ENCODE measurements around the gene GAB2.

The GAB2 gene

GRCh38 chr11:78444726-78445125, 27.1 kb upstream of the GAB2 start:
- H3K36me3 ChIP-seq (ENCODE audit: control insufficient read depth, insufficient read depth, low read length), result no peaks in the 10 kb centered on the region
- H3K27ac ChIP-seq (ENCODE audit: low read depth, low read length), result no peak overlapping the region
- H3K4me1 ChIP-seq (ENCODE audit: control insufficient read depth, insufficient read depth, low read length), result no peaks in the 10 kb centered on the region
- H3K4me3 ChIP-seq (ENCODE audit: low read length), result no peak overlapping the region
- H3K9ac ChIP-seq (ENCODE audit: low read length), result no peak overlapping the region
- no peaks in the 10 kb centered on the region for H3K27me3 ChIP-seq (ENCODE audit: control insufficient read depth, insufficient read depth, low read length)

GRCh38 chr11:78441956-78442355, 24.3 kb upstream of the GAB2 start:
- no peaks in the 10 kb centered on the region for H3K27me3 ChIP-seq (ENCODE audit: control insufficient read depth, insufficient read depth, low read length)
- no peaks in the 10 kb centered on the region for H3K36me3 ChIP-seq (ENCODE audit: control insufficient read depth, insufficient read depth, low read length)
- H3K4me1 ChIP-seq (ENCODE audit: control insufficient read depth, insufficient read depth, low read length), result no peaks in the 10 kb centered on the region
- H3K9ac ChIP-seq (ENCODE audit: low read length), result no peak overlapping the region
- no peak overlapping the region for H3K27ac ChIP-seq (ENCODE audit: low read depth, low read length)
- H3K4me3 ChIP-seq (ENCODE audit: low read length), result no peak overlapping the region

DNA sequence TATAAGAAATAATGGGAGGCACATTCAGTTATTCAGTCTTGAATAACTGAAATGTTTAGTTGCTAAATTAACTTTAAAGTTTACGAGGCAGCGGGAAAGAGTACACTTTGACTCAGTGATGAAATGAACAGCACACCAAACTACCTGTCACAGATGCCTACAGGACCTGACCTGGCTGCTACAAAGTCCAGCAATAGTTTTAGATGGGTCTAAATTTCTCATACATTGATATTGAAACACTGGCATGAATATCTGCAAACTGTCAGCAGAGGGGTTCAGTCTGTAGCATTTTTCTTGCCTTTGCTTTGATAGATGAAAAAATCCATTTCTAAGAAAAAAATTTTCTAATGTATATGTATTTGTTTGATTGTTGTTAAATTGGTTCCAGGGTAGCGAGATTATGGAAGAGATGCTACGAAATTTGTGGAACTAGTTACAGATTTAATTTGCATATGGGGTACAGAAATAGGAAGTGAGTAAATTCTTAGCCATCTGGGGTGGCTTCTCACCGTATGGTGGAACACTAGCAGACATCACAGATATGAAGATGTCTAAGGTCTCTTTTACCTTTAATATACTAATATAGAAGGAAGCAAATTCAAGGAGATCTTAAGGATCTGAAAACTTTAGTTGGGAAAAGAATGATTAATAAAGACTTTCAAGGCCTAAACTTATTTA, 20.8 kb upstream of the GAB2 start:
- Histone ChIP-seq H3K9ac (ENCODE audit: low read length) (no peak overlapping the region), H3K4me1 (ENCODE audit: control insufficient read depth, insufficient read depth, low read length) (no peaks in the 10 kb centered on the region), H3K27me3 (ENCODE audit: control insufficient read depth, insufficient read depth, low read length) (no peaks in the 10 kb centered on the region), H3K4me3 (ENCODE audit: low read length) (no peak overlapping the region), H3K27ac (ENCODE audit: low read depth, low read length) (no peak overlapping the region), H3K36me3 (ENCODE audit: control insufficient read depth, insufficient read depth, low read length) (no peaks in the 10 kb centered on the region)

GRCh38 chr11:78432956-78433355, 15.3 kb upstream of the GAB2 start:
- Histone ChIP-seq H3K27me3 (ENCODE audit: control insufficient read depth, insufficient read depth, low read length) (no peaks in the 10 kb centered on the region), H3K36me3 (ENCODE audit: control insufficient read depth, insufficient read depth, low read length) (no peaks in the 10 kb centered on the region), H3K4me3 (ENCODE audit: low read length) (no peak overlapping the region), H3K4me1 (ENCODE audit: control insufficient read depth, insufficient read depth, low read length) (no peaks in the 10 kb centered on the region), H3K27ac (ENCODE audit: low read depth, low read length) (no peak overlapping the region), H3K9ac (ENCODE audit: low read length) (no peak overlapping the region)

GRCh38 chr11:78432058-78432515, 14.5 kb upstream of the GAB2 start:
- no peak overlapping the region for H3K27ac ChIP-seq (ENCODE audit: low read depth, low read length)
- no peak overlapping the region for H3K4me3 ChIP-seq (ENCODE audit: low read length)
- H3K9ac ChIP-seq (ENCODE audit: low read length), result no peak overlapping the region
- no peaks in the 10 kb centered on the region for H3K27me3 ChIP-seq (ENCODE audit: control insufficient read depth, insufficient read depth, low read length)
- no peaks in the 10 kb centered on the region for H3K4me1 ChIP-seq (ENCODE audit: control insufficient read depth, insufficient read depth, low read length)
- no peaks in the 10 kb centered on the region for H3K36me3 ChIP-seq (ENCODE audit: control insufficient read depth, insufficient read depth, low read length)

DNA sequence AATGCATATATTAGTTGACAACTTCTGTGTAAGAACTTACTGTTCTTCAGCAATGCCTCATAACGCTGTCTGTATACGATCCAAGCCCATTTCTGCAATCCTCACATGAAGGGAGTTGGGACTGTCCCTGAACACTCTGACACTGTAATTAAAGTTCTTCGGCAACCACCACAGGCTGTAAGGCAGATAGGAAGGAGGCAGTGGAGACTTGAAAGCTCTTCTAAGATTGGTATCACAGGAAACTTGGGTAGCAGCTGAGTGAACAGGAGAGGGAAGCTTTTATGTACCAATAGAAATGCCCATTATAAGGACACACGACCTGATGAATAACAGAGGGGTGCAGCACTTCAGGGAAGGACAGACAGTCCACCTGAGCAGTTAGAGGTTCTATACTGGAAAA, 12.0 kb upstream of the GAB2 start:
- Histone ChIP-seq H3K36me3 (ENCODE audit: control insufficient read depth, insufficient read depth, low read length) (no peaks in the 10 kb centered on the region), H3K27me3 (ENCODE audit: control insufficient read depth, insufficient read depth, low read length) (no peaks in the 10 kb centered on the region), H3K4me1 (ENCODE audit: control insufficient read depth, insufficient read depth, low read length) (no peaks in the 10 kb centered on the region), H3K4me3 (ENCODE audit: low read length) (no peak overlapping the region), H3K9ac (ENCODE audit: low read length) (no peak overlapping the region), H3K27ac (ENCODE audit: low read depth, low read length) (no peak overlapping the region)

GRCh38 chr11:78429209-78429608, 11.6 kb upstream of the GAB2 start:
- Histone ChIP-seq H3K27me3 (ENCODE audit: control insufficient read depth, insufficient read depth, low read length) (no peaks in the 10 kb centered on the region), H3K9ac (ENCODE audit: low read length) (no peak overlapping the region), H3K36me3 (ENCODE audit: control insufficient read depth, insufficient read depth, low read length) (no peaks in the 10 kb centered on the region), H3K4me1 (ENCODE audit: control insufficient read depth, insufficient read depth, low read length) (no peaks in the 10 kb centered on the region), H3K4me3 (ENCODE audit: low read length) (no peak overlapping the region), H3K27ac (ENCODE audit: low read depth, low read length) (no peak overlapping the region)

GRCh38 chr11:78428773-78429172, 11.2 kb upstream of the GAB2 start:
- Histone ChIP-seq H3K27me3 (ENCODE audit: control insufficient read depth, insufficient read depth, low read length) (no peaks in the 10 kb centered on the region), H3K27ac (ENCODE audit: low read depth, low read length) (no peak overlapping the region), H3K9ac (ENCODE audit: low read length) (no peak overlapping the region), H3K4me1 (ENCODE audit: control insufficient read depth, insufficient read depth, low read length) (no peaks in the 10 kb centered on the region), H3K4me3 (ENCODE audit: low read length) (no peak overlapping the region), H3K36me3 (ENCODE audit: control insufficient read depth, insufficient read depth, low read length) (no peaks in the 10 kb centered on the region)

DNA sequence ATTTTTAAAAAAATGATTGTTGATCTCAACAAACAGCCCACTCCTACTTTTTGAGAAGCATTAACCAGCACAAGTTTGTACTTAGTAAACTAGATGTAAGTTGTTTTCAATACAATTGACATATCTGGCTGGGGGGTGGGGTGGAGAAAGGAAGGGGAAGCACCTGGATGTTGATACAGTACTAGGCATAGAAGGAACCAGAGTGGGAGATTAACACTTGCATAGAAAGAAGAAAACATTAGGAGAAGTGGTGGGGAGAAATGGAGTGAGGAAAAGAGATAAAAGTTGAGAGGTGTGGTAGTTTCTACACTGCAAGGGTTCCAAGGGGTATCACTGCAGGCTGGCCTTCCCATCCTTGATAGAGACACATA, 10.6 kb upstream of the GAB2 start:
- H3K4me3 ChIP-seq (ENCODE audit: low read length), result no peak overlapping the region

GRCh38 chr11:78427615-78428265, 10.1 kb upstream of the GAB2 start:
- Histone ChIP-seq H3K27me3 (ENCODE audit: control insufficient read depth, insufficient read depth, low read length) (no peaks in the 10 kb centered on the region), H3K36me3 (ENCODE audit: control insufficient read depth, insufficient read depth, low read length) (no peaks in the 10 kb centered on the region), H3K4me3 (ENCODE audit: low read length) (no peak overlapping the region), H3K4me1 (ENCODE audit: control insufficient read depth, insufficient read depth, low read length) (no peaks in the 10 kb centered on the region), H3K27ac (ENCODE audit: low read depth, low read length) (no peak overlapping the region), H3K9ac (ENCODE audit: low read length) (no peak overlapping the region)

More for the DNA sequence above, 10.6 kb upstream of the GAB2 start:
- Histone ChIP-seq H3K27me3 (ENCODE audit: control insufficient read depth, insufficient read depth, low read length) (no peaks in the 10 kb centered on the region), H3K27ac (ENCODE audit: low read depth, low read length) (no peak overlapping the region), H3K4me1 (ENCODE audit: control insufficient read depth, insufficient read depth, low read length) (no peaks in the 10 kb centered on the region), H3K9ac (ENCODE audit: low read length) (no peak overlapping the region), H3K36me3 (ENCODE audit: control insufficient read depth, insufficient read depth, low read length) (no peaks in the 10 kb centered on the region)

GRCh38 chr11:78426845-78427244, 9.2 kb upstream of the GAB2 start:
- H3K27me3 ChIP-seq (ENCODE audit: control insufficient read depth, insufficient read depth, low read length), result no peaks in the 10 kb centered on the region
- H3K36me3 ChIP-seq (ENCODE audit: control insufficient read depth, insufficient read depth, low read length), result no peaks in the 10 kb centered on the region
- H3K4me1 ChIP-seq (ENCODE audit: control insufficient read depth, insufficient read depth, low read length), result no peaks in the 10 kb centered on the region
- H3K27ac ChIP-seq (ENCODE audit: low read depth, low read length), result no peak overlapping the region
- H3K9ac ChIP-seq (ENCODE audit: low read length), result no peak overlapping the region
- no peak overlapping the region for H3K4me3 ChIP-seq (ENCODE audit: low read length)

GRCh38 chr11:78425399-78426070, 7.9 kb upstream of the GAB2 start:
- Histone ChIP-seq H3K4me3 (ENCODE audit: low read length) (no peak overlapping the region), H3K4me1 (ENCODE audit: control insufficient read depth, insufficient read depth, low read length) (peaks cover 2% of the 10 kb centered on the region), H3K36me3 (ENCODE audit: control insufficient read depth, insufficient read depth, low read length) (no peaks in the 10 kb centered on the region), H3K27ac (ENCODE audit: low read depth, low read length) (no peak overlapping the region), H3K27me3 (ENCODE audit: control insufficient read depth, insufficient read depth, low read length) (no peaks in the 10 kb centered on the region), H3K9ac (ENCODE audit: low read length) (no peak overlapping the region)
